H9 (cell line): ENCODE data around the gene MAPKAPK2. TPM values are rescaled to one million over a fixed set of nuclear protein-coding genes. Genes with fewer than 3 reads are reported as not detected.

Experiments
- DNase-seq: peaks from one replicate; pipeline ENCODE4 v3.0.0-alpha.2; 2017
- H2AFZ ChIP-seq: one replicate; pipeline ENCODE4 v1.6.1; 2013; ENCODE audit warnings: mild to moderate bottlenecking, low read length, control low read depth, moderate library complexity
- H2AK5ac ChIP-seq: 2 replicates; pipeline ENCODE4 v1.6.1; 2013; ENCODE audit warnings: low read length, control low read depth, mixed read lengths; ENCODE audit not compliant: insufficient read length
- H2BK120ac ChIP-seq: one replicate; pipeline ENCODE4 v1.6.1; 2013; ENCODE audit warnings: low read depth, mild to moderate bottlenecking, low read length, control low read depth, inconsistent platforms; ENCODE audit not compliant: poor library complexity, severe bottlenecking
- H2BK12ac ChIP-seq: 2 replicates; pipeline ENCODE4 v1.6.1; 2013; ENCODE audit warnings: low read length, control low read depth, mixed read lengths, low read depth; ENCODE audit not compliant: insufficient read length
- H2BK15ac ChIP-seq: 2 replicates; pipeline ENCODE4 v1.6.1; 2013; ENCODE audit warnings: low read depth, low read length, control low read depth
- H2BK20ac ChIP-seq: one replicate; pipeline ENCODE4 v1.6.1; 2013; ENCODE audit warnings: low read depth, mild to moderate bottlenecking, low read length, control low read depth, inconsistent platforms; ENCODE audit not compliant: poor library complexity, severe bottlenecking
- H2BK5ac ChIP-seq: 2 replicates; pipeline ENCODE4 v1.6.1; 2013; ENCODE audit warnings: low read length, control low read depth, mixed read lengths; ENCODE audit not compliant: insufficient read length
- H3K14ac ChIP-seq: 2 replicates; pipeline ENCODE4 v1.6.1; 2013; ENCODE audit warnings: low read length, control low read depth; ENCODE audit not compliant: insufficient read depth
- H3K18ac ChIP-seq: 2 replicates; pipeline ENCODE4 v1.6.1; 2013; ENCODE audit warnings: low read depth, mild to moderate bottlenecking, mixed read lengths, low read length, control low read depth; ENCODE audit not compliant: insufficient read length
- H3K23ac ChIP-seq: 2 replicates; pipeline ENCODE4 v1.6.1; 2013; ENCODE audit warnings: low read length, control low read depth, mixed read lengths, low read depth; ENCODE audit not compliant: insufficient read length
- H3K23me2 ChIP-seq: 2 replicates; pipeline ENCODE4 v1.6.1; 2013; ENCODE audit warnings: low read depth, mild to moderate bottlenecking, mixed read lengths, low read length, control low read depth; ENCODE audit not compliant: insufficient read length, poor library complexity, severe bottlenecking
- H3K27ac ChIP-seq: 2 replicates; pipeline ENCODE4 v1.5.1; 2013; ENCODE audit warnings: low read length, control low read depth, mixed read lengths, low read depth; ENCODE audit not compliant: insufficient read length
- H3K27me3 ChIP-seq: 2 replicates; pipeline ENCODE4 v1.6.1; 2013; ENCODE audit warnings: low read length, control low read depth, inconsistent platforms; ENCODE audit not compliant: insufficient read depth
- H3K4ac ChIP-seq: 2 replicates; pipeline ENCODE4 v1.6.1; 2013; ENCODE audit warnings: low read depth, mild to moderate bottlenecking, control low read depth, inconsistent platforms, low read length, moderate library complexity
- H3K4me1 ChIP-seq: 2 replicates; pipeline ENCODE4 v1.6.1; 2013; ENCODE audit warnings: low read length, control low read depth, inconsistent platforms; ENCODE audit not compliant: insufficient read depth
- H3K4me2 ChIP-seq: 2 replicates; pipeline ENCODE4 v1.6.1; 2013; ENCODE audit warnings: low read length, control low read depth, mixed read lengths; ENCODE audit not compliant: insufficient read length, insufficient read depth
- H3K56ac ChIP-seq: 2 replicates; pipeline ENCODE4 v1.6.1; 2013; ENCODE audit warnings: low read depth, mild to moderate bottlenecking, mixed read lengths, low read length, control low read depth; ENCODE audit not compliant: insufficient read length
- H3K79me1 ChIP-seq: 2 replicates; pipeline ENCODE4 v1.6.1; 2013; ENCODE audit warnings: low read depth, mild to moderate bottlenecking, moderate library complexity, low read length, control low read depth, inconsistent platforms; ENCODE audit not compliant: insufficient read depth, poor library complexity, severe bottlenecking
- H3K79me2 ChIP-seq: 2 replicates; pipeline ENCODE4 v1.6.1; 2013; ENCODE audit warnings: low read length, control low read depth, inconsistent platforms; ENCODE audit not compliant: insufficient read depth
- H3K9ac ChIP-seq: 2 replicates; pipeline ENCODE4 v1.6.1; 2013; ENCODE audit warnings: low read length, control low read depth, mixed read lengths; ENCODE audit not compliant: insufficient read length; ENCODE audit errors: extremely low read depth
- H3K9me3 ChIP-seq: one replicate; pipeline ENCODE4 v1.6.1; 2013; ENCODE audit warnings: low read depth, low read length, inconsistent platforms; ENCODE audit not compliant: control insufficient read depth
- H3T11ph ChIP-seq: one replicate; pipeline ENCODE4 v1.6.1; 2013; ENCODE audit warnings: mild to moderate bottlenecking, low read length, control low read depth, inconsistent platforms
- H4K20me1 ChIP-seq: one replicate; pipeline ENCODE4 v1.6.1; 2013; ENCODE audit not compliant: control insufficient read depth, insufficient read length, insufficient read depth
- H4K5ac ChIP-seq: 2 replicates; pipeline ENCODE4 v1.6.1; 2013; ENCODE audit warnings: low read depth, mild to moderate bottlenecking, mixed read lengths, low read length, control low read depth; ENCODE audit not compliant: insufficient read length
- H4K8ac ChIP-seq: replicated peaks from 2 replicates; pipeline ENCODE4 v1.6.1; 2013; ENCODE audit warnings: low read length, control low read depth, mixed read lengths, low read depth; ENCODE audit not compliant: insufficient read length
- H4K91ac ChIP-seq: 2 replicates; pipeline ENCODE4 v1.6.1; 2013; ENCODE audit warnings: low read depth, mild to moderate bottlenecking, moderate library complexity, mixed read lengths, low read length, control low read depth; ENCODE audit not compliant: insufficient read length
- H3K27ac Mint-ChIP-seq, 3 experiments: 2 replicates in 2 of 3; 3 replicates in 1 of 3; pipeline ENCODE4 v1.8.0; 2020 to 2021; ENCODE audit warnings: mixed read lengths in 3 of 3, mild to moderate bottlenecking in 1 of 3, moderate library complexity in 1 of 3
- H3K27me3 Mint-ChIP-seq: 2 replicates; pipeline ENCODE4 v1.8.0; 2021; ENCODE audit warnings: low read depth, mild to moderate bottlenecking, moderate library complexity, mixed read lengths
- H3K36me3 Mint-ChIP-seq, 3 experiments: 2 replicates in 2 of 3; 3 replicates in 1 of 3; pipeline ENCODE4 v1.8.0; 2020 to 2021; ENCODE audit warnings: low read depth in 3 of 3, mixed read lengths in 3 of 3; ENCODE audit not compliant: insufficient read depth in 1 of 3
- H3K4me1 Mint-ChIP-seq, 2 experiments: 2 replicates each; pipeline ENCODE4 v1.8.0; 2020; ENCODE audit warnings: mixed read lengths in 2 of 2
- H3K4me3 Mint-ChIP-seq, 2 experiments: 2 replicates in 1 of 2; 3 replicates in 1 of 2; pipeline ENCODE4 v1.8.0; 2020 to 2021; ENCODE audit warnings: mild to moderate bottlenecking in 2 of 2, mixed read lengths in 2 of 2, moderate library complexity in 1 of 2
- H3K9me3 Mint-ChIP-seq, 2 experiments: 2 replicates in 1 of 2; 3 replicates in 1 of 2; pipeline ENCODE4 v1.8.0; 2020; ENCODE audit warnings: mild to moderate bottlenecking in 2 of 2, mixed read lengths in 2 of 2, moderate library complexity in 1 of 2
- WGBS: extraction: QIAGEN DNeasy Blood & Tissue Kit; methylation state at CpG from one replicate; pipeline ENCODE4 v1.1.7; 2013; ENCODE audit warnings: missing lambda C conversion rate, low lambda C conversion rate, mixed read lengths; ENCODE audit not compliant: insufficient read length; ENCODE audit errors: extremely low coverage; 5-methylcytosine and 5-hydroxymethylcytosine counted together
- total RNA-seq: library from RNA; stranded (reverse); gene quantifications from 2 replicates; pipeline ENCODE4 v1.2.1, GENCODE V29; 2021
- TF ChIP-seq, protein P1 (sequence below): fragments of 200-600 bp; sonication (generic); conservative IDR thresholded peaks from 3 replicates; pipeline ENCODE4 v1.8.0; 2021; ENCODE audit warnings: antibody characterized with exemption, mild to moderate bottlenecking

MAPKAPK2 gene
- total RNA-seq, 1 experiment from 2014 or later, result 50.1 TPM

DNA sequence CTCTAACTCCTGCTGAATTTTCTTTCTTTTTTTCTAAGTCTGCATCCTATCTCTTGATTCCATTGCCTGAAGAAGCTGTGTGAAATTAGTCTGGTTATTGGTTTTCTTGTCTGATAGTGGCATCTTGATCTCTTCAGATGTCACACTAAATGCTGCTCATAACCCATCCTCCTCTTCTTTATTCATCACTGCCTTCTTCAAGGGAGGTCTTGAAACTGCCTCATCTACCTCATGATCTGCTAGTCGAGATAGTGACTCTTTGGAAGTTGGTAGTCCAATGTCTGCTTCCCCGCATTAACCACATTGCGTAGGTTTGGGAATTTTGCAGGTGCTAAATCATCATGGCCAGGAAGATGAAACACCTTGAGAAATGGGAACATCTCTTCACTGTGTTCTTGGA lies 33.7 kb upstream of the MAPKAPK2 start:
- Histone ChIP-seq H2BK12ac (no peak overlapping the region), H3K79me1 (no peaks in the 10 kb centered on the region), H3K9me3 (no peaks in the 10 kb centered on the region), H2BK15ac (no peak overlapping the region), H3K9ac (no peak overlapping the region), H3K27ac (no peak overlapping the region), H2BK5ac (no peak overlapping the region), H3K4ac (no peak overlapping the region), H3K23me2 (no peaks in the 10 kb centered on the region), H3K4me2 (no peak overlapping the region), H3K18ac (no peak overlapping the region), H3K4me1 (no peaks in the 10 kb centered on the region), H3K23ac (no peak overlapping the region), H4K91ac (no peak overlapping the region), H2AK5ac (no peak overlapping the region), H4K20me1 (no peaks in the 10 kb centered on the region), H2AFZ (no peak overlapping the region), H4K5ac (no peak overlapping the region), H3K14ac (no peak overlapping the region), H3K27me3 (no peaks in the 10 kb centered on the region), H4K8ac (no peak overlapping the region), H2BK20ac (no peak overlapping the region), H3K56ac (no peak overlapping the region), H3T11ph (no peak overlapping the region), H3K79me2 (no peaks in the 10 kb centered on the region), H2BK120ac (no peak overlapping the region)
- Mint-ChIP-seq H3K4me3 (no peak overlapping the region), H3K9me3 (no peaks in the 10 kb centered on the region), H3K27me3 (peaks cover 2% of the 10 kb centered on the region; the same call in 1 of the 2 replicates), H3K4me1 (peaks cover 8 to 11% of the 10 kb centered on the region in 2 experiments), H3K36me3 (peaks cover 2 to 8% (median 7%) of the 10 kb centered on the region in 3 experiments; a peak in 5 of 7 replicates), H3K27ac (no peak overlapping the region)
- no CpG with 5 or more reads among the region's 3 CpGs for WGBS
- DNase-seq, result no peak
- TF ChIP-seq, protein P1, sequence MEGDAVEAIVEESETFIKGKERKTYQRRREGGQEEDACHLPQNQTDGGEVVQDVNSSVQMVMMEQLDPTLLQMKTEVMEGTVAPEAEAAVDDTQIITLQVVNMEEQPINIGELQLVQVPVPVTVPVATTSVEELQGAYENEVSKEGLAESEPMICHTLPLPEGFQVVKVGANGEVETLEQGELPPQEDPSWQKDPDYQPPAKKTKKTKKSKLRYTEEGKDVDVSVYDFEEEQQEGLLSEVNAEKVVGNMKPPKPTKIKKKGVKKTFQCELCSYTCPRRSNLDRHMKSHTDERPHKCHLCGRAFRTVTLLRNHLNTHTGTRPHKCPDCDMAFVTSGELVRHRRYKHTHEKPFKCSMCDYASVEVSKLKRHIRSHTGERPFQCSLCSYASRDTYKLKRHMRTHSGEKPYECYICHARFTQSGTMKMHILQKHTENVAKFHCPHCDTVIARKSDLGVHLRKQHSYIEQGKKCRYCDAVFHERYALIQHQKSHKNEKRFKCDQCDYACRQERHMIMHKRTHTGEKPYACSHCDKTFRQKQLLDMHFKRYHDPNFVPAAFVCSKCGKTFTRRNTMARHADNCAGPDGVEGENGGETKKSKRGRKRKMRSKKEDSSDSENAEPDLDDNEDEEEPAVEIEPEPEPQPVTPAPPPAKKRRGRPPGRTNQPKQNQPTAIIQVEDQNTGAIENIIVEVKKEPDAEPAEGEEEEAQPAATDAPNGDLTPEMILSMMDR, result no peak
